AG09319 (cell line): Measurements from ENCODE around the gene ALX3.

ENCODE experiments used
- DNase-seq: peaks from one replicate; pipeline ENCODE4 v3.0.0-alpha.2; 2010; ENCODE audit warnings: low read depth; ENCODE audit errors: extremely low read depth
- TF ChIP-seq, protein P1 (sequence below): IDR thresholded peaks from 2 replicates; pipeline ENCODE4 v1.5.1; 2011; ENCODE audit warnings: low read depth, mild to moderate bottlenecking, inconsistent platforms, low read length, moderate library complexity

ALX3 gene

DNA sequence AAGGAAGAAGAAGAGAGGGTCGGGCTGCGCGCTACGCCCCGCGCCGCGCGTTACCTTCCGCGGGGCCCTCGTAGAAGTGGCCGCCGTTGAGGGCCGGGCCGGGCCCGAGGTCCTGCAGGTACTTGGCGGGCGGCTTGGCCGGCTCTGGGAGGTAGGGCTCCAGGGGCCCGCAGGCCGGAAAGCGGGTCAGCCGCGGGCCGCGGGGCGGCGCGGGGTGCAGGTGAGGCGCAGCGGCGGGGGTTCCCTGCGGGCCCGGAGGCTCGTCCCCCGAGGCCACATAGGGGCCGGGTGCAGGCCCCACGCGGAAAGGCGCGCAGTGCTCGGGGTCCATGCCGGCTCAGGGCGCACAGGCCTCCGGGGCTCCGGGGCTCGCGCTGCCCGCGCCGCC, 196 bp downstream of the ALX3 start:
- no peak for DNase-seq
- TF ChIP-seq, protein P1, sequence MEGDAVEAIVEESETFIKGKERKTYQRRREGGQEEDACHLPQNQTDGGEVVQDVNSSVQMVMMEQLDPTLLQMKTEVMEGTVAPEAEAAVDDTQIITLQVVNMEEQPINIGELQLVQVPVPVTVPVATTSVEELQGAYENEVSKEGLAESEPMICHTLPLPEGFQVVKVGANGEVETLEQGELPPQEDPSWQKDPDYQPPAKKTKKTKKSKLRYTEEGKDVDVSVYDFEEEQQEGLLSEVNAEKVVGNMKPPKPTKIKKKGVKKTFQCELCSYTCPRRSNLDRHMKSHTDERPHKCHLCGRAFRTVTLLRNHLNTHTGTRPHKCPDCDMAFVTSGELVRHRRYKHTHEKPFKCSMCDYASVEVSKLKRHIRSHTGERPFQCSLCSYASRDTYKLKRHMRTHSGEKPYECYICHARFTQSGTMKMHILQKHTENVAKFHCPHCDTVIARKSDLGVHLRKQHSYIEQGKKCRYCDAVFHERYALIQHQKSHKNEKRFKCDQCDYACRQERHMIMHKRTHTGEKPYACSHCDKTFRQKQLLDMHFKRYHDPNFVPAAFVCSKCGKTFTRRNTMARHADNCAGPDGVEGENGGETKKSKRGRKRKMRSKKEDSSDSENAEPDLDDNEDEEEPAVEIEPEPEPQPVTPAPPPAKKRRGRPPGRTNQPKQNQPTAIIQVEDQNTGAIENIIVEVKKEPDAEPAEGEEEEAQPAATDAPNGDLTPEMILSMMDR = no peak

GRCh38 chr1:110069404-110070281, 829 bp downstream of the ALX3 start:
- TF ChIP-seq, protein P1 = no peak
- DNase-seq = no peak

GRCh38 chr1:110068646-110069403, 1.6 kb downstream of the ALX3 start:
- DNase-seq = no peak
- TF ChIP-seq, protein P1 = no peak

DNA sequence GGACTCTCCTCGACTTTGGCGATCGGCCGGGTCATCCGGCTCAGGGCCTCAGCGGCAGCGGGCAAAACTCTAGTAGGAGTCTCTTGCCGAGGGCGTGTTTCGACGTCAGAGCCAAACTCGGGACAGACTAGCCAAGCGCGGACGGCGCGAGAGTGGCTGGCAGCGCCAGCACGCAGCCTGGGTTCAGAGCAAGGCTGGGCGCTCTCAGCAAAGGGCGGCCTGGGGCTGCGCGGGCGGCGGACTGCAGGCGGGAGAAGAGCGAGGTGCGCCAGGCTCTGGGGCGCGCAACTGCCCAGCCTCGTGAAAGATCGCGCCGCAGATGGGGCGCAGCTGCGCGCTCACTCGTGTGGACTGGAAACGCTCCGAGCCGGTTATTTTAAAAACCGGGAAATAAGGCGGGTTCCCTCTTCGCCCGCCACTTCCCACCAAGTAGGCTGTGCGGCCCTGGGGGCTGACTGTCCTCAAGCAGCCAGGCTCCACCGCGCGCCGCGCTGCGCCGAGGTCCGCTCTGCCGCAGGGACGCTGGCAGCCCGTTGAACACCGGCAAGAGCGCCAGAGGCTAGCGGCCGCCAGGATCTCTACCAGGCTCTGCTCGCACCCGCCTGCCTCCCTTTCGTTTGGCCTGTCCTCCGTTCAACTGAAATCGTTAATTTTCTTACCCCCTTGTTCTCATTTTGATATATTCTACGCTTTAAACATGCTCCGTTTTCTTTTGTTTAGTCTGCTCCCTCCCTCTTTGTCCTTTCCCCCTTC, 2.4 kb downstream of the ALX3 start:
- DNase-seq = no peak
- TF ChIP-seq, protein P1 = no peak

- TF ChIP-seq, protein P1 = no peak
- no peak for DNase-seq
Measured at GRCh38 chr1:110067479-110067892, 3.0 kb downstream of the ALX3 start.

DNA sequence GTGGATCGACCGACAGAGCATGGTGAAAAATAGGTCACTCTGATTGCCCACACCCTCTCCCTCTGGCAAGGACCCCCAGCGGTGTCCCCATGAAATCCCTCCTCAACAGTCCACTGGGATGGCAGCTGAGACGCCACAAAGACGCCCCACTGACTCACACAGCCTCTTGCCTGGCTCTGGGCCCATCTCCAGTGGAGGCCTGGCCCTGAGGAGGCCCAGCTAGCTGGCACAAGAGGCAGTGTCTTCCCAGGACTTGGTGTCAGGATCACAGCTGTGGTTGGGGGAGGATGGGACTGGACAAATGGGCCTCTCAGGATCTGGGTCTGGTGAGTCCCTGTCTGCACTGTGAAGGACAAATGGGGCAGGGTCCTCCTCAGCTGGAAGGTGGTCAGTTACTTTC, 4.6 kb downstream of the ALX3 start:
- no peak for DNase-seq
- TF ChIP-seq, protein P1 = no peak
